Rectal smooth muscle tissue (tissue), 1 donor: ENCODE data around the gene CILP2.

Experiments used
- H3K27ac ChIP-seq: one replicate; pipeline ENCODE4 v1.7.0; 2013; ENCODE audit warnings: low read depth, low read length, inconsistent platforms
- H3K27me3 ChIP-seq: one replicate; pipeline ENCODE4 v1.7.0; 2013; ENCODE audit warnings: low read length; ENCODE audit not compliant: control insufficient read depth, insufficient read depth
- H3K36me3 ChIP-seq: one replicate; pipeline ENCODE4 v1.7.0; 2013; ENCODE audit warnings: low read length; ENCODE audit not compliant: control insufficient read depth, insufficient read depth
- H3K4me1 ChIP-seq: one replicate; pipeline ENCODE4 v1.7.0; 2013; ENCODE audit warnings: low read length; ENCODE audit not compliant: control insufficient read depth, insufficient read depth
- H3K4me3 ChIP-seq: one replicate; pipeline ENCODE4 v1.7.0; 2013; ENCODE audit warnings: low read length
- H3K9ac ChIP-seq: one replicate; pipeline ENCODE4 v1.7.0; 2013; ENCODE audit warnings: low read length

Gene CILP2

DNA sequence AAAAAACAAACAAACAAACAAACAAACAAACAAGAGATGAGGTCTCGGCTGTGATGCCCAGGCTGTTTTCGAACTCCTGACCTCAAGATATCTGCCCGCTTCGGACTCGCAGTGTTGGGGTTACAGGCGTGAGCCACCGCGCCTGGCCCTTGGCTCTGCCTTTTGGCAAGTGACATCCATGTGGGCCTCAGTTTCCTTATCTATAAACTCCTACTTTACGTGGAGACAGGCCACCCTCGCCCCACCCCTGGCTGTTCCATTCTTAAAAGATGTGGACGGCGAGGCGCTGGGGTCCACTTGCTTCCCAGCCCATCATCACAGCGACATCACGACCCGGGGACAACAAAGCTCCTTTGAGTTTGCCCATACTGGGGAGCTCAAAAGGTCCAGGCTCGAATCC is 24.4 kb upstream of the CILP2 start:
- Histone ChIP-seq H3K4me1 (peaks cover 5% of the 10 kb centered on the region), H3K27ac (peak overlapping the region; percentile 57), H3K4me3 (peak overlapping the region; percentile 29), H3K27me3 (no peaks in the 10 kb centered on the region), H3K36me3 (no peaks in the 10 kb centered on the region), H3K9ac (no peak overlapping the region)

DNA sequence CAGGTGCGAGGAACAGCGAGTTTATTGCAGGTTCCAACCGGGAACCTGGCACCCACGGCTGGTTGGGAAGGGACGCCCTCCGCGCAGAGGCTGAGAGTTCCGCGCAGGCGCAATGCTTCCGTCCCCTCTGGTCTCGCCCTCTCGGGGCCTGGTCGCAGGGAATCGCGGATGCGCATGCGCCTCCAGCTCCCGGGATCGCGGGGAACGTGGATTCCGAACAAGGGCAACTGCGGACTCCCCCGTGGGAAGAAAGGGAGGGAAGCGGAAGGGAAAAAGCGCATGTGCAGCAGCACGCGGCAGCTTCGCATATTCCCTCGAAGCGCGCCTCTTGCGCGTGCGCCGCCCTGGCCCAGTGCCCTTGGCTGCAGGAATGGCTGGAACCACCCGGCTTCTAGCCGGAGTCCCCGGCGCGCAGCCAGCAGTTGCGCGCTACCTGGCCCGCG is 23.8 kb upstream of the CILP2 start:
- Histone ChIP-seq H3K9ac (no peak overlapping the region), H3K27ac (peak overlapping the region; percentile 57), H3K4me1 (peaks cover 5% of the 10 kb centered on the region), H3K27me3 (no peaks in the 10 kb centered on the region), H3K4me3 (peak overlapping the region; percentile 29), H3K36me3 (no peaks in the 10 kb centered on the region)

DNA sequence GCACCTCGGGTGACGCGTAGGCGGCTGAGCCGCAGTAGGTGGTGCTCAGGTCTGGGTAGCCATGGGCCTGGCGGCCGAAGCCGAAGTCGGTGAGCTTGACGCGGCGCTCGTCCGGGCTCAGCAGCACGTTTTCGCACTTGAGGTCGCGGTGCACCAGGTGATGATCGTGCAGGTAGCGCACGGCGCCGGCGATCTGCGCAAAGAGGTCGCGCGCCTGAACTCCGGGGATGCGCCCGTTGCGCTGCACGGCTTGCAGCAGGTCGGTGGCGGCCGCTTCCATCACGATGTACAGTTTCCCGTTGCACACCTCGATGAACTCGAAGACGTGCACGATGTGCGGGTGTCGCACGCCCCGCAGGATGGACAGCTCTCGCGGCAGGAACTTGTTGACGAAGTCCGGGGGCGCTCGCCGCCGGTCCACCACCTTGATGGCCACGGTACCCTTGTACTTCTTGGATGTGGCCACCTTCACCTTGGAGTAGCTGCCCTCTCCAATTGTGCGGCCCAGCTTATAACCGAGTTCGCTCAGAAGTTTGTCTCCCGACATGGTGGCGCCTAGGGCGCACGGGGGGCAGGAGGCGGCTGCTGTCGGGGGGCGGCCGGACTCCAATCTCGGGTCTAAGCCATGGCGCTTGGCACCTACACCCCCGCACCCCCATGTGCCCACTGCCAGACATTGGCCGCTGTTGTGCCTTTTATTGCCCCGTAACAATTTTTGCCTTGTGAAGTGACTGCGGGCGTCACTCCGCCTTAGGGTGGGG is 23.0 kb upstream of the CILP2 start, which contains the start of gene TSSK6:
Gene TSSK6 (minus strand): TSS at position 668 of the 761 bp plus-strand sequence. CDS start 121 bp downstream, at position 547.
- H3K9ac ChIP-seq, result peak within 1 kb of the TSS; percentile 84
- peak within 1 kb of the TSS; percentile 86 for H3K4me3 ChIP-seq
- H3K36me3 ChIP-seq, result peaks cover 3% of the 10 kb centered on the region
- H3K27ac ChIP-seq, result peak within 1 kb of the TSS; percentile 91
- no peaks in the 10 kb centered on the region for H3K27me3 ChIP-seq
- H3K4me1 ChIP-seq, result peaks cover 5% of the 10 kb centered on the region

DNA sequence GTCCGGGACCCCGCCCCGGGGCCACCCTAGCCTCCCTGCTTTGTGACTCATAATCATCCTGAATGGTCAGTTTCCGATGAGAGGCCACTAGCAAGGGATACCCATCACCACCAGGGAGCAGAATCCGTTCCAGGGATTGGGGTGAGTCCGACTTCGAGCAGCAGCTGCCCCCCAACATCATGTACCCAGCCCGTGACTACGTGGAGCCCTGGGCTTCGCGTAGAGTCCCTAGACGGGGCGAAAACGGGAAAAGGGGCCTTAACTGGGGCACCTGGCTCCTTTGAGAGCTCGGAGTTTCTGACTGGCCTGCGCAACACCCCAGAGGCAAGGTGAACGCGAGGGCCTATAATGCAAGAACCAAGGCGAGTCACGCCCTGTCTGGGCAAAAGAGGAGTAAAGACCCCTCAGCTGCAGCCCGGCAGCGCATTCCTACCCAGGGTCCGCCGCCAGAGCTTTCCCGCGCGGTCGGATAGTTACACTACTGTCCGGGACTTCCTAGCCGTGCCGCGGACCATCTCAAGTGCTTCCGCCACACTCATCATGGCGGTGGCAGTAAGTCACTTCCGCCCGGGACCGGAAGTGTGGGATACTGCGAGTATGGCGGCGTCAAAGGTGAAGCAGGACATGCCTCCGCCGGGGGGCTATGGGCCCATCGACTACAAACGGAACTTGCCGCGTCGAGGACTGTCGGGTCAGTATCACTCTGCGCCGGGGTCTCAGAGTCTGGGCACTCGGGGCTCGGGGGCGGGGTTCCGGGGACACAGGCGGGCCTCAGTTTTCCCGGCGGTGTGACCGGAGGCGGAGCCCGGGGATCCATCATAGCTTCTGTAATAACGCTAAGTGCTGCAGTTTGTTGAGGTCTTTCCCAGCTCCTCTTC is 22.2 kb upstream of the CILP2 start, which contains the start of gene NDUFA13:
Gene NDUFA13 (plus strand): TSS at position 584 of the 878 bp plus-strand sequence. CDS start 14 bp downstream, at position 598.
- Histone ChIP-seq H3K4me3 (peak within 1 kb of the TSS; percentile 86), H3K4me1 (peaks cover 5% of the 10 kb centered on the region), H3K9ac (peak within 1 kb of the TSS; percentile 84), H3K27ac (peak within 1 kb of the TSS; percentile 91), H3K36me3 (peaks cover 3% of the 10 kb centered on the region), H3K27me3 (no peaks in the 10 kb centered on the region)

DNA sequence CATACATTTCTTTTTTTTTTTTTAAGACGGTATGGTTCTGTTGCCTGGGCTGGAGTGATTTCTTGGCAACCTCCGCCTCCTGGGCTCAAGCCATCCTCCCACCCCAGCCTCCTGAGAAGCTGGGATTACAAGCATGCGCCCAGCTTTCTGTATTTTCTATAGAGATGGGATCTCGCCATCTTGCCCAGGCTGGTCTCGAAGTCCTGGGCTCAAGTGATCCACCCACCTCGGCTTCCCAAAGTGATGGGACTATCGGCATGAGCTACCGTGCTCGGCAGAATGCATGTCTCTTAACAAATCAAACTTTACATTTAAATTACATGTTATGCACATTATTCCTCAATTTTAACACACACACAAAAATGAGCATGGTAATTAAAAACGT is 20.8 kb upstream of the CILP2 start:
- H3K27ac ChIP-seq, result no peak overlapping the region
- H3K36me3 ChIP-seq, result peaks cover 3% of the 10 kb centered on the region
- H3K4me1 ChIP-seq, result peaks cover 5% of the 10 kb centered on the region
- no peak overlapping the region for H3K4me3 ChIP-seq
- H3K27me3 ChIP-seq, result no peaks in the 10 kb centered on the region
- no peak overlapping the region for H3K9ac ChIP-seq

DNA sequence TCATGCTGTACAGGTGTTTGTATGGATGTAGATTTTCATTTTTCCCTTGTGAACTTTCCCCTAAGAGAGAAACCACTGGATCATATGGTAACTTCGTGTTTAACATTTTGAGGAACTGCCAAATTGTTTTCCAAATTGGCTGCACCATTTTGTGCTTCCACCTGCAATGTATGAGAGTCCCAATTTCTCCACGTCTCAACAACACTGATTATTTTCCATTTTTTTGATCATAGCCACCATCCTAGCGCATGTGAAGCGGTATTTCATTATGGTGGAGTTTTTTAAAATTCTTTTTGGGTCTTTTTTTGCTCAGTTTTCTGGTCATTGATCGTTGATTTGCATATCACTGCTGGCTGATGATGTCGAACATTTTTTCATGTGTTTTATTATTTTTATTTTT is 17.1 kb upstream of the CILP2 start:
- Histone ChIP-seq H3K9ac (no peak overlapping the region), H3K36me3 (peaks cover 3% of the 10 kb centered on the region), H3K27me3 (no peaks in the 10 kb centered on the region), H3K27ac (no peak overlapping the region), H3K4me1 (no peaks in the 10 kb centered on the region), H3K4me3 (no peak overlapping the region)

DNA sequence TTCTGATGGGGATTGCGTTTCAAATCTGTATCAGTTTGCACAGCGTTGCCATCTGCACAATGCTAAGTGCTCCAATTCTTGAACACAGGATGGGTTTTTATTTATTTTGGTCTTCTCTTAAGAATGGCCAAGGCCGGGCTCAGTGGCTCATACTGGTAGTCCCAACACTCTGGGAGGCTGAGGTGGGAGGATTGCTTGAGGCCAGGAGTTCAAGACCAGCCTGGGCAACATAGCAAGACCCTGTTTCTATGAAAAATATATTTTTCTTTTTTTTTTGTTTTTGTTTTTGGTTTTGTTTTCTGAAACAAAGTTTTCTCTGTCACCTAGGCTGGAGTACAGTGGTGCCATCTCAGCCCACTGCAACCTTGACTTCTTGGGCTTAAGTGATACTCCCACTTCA is 14.9 kb upstream of the CILP2 start:
- H3K27ac ChIP-seq, result no peak overlapping the region
- no peak overlapping the region for H3K4me3 ChIP-seq
- no peak overlapping the region for H3K9ac ChIP-seq
- H3K36me3 ChIP-seq, result peaks cover 3% of the 10 kb centered on the region
- no peaks in the 10 kb centered on the region for H3K27me3 ChIP-seq
- no peaks in the 10 kb centered on the region for H3K4me1 ChIP-seq

DNA sequence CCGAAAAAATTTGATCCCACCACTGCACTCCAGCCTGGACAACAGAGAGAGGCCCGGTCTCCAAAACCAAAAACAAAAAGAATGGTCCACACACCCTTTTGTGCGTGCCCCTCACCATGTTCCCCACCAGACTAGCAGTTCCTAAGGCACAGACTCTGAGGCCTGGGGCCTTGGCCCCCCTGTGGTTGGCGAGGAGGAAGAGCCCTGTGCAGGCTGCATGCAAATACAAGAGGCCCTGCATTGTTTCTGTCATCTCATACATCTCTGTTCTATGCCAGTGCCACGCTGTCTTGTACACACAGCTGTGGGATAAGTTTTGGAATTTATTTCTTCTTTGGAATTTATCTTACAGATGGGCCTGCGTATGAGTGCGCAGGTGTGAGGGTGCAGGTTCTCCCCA is 14.0 kb upstream of the CILP2 start:
- H3K27ac ChIP-seq, result no peak overlapping the region

DNA sequence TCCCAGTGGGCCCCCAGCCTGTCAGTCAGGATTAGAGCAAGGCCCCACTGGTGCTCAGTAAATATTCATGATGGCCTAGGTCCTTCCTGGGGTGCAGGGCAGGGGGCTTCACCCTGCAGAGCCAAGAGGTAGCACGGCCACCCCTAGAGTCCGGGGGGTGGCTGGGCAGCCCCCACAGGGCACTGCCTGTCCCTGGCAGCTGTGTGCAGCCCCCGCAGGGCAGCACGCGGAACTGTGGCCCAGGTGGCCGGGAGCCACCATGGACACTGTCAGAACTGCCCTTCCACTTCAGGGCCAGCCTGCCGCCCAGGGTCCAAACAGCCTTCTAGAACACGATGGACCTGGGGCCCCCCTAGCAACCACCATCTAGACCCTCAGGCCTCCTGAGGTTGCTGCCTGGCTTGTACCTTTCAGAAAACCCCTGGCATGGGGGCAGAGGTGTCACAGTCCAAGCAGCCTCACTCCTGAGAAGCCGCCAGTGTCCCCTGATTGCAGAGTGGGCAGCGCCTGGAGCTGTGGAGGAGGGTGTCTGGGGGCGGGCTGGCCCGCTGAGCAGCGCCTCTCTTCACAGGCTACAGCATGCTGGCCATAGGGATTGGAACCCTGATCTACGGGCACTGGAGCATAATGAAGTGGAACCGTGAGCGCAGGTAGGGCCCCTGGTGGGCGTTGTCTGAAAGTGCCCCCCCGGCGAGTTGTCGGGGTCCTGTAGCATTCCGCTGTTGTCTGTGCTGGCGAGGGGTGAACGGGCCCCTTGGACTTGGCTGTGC is 12.3 kb upstream of the CILP2 start:
- Histone ChIP-seq H3K27ac (no peak overlapping the region), H3K27me3 (no peaks in the 10 kb centered on the region), H3K9ac (no peak overlapping the region), H3K4me1 (no peaks in the 10 kb centered on the region), H3K4me3 (no peak overlapping the region), H3K36me3 (no peaks in the 10 kb centered on the region)

More for the DNA sequence above, 14.0 kb upstream of the CILP2 start:
- Histone ChIP-seq H3K36me3 (peaks cover 3% of the 10 kb centered on the region), H3K27me3 (no peaks in the 10 kb centered on the region), H3K9ac (no peak overlapping the region), H3K4me3 (no peak overlapping the region), H3K4me1 (no peaks in the 10 kb centered on the region)

DNA sequence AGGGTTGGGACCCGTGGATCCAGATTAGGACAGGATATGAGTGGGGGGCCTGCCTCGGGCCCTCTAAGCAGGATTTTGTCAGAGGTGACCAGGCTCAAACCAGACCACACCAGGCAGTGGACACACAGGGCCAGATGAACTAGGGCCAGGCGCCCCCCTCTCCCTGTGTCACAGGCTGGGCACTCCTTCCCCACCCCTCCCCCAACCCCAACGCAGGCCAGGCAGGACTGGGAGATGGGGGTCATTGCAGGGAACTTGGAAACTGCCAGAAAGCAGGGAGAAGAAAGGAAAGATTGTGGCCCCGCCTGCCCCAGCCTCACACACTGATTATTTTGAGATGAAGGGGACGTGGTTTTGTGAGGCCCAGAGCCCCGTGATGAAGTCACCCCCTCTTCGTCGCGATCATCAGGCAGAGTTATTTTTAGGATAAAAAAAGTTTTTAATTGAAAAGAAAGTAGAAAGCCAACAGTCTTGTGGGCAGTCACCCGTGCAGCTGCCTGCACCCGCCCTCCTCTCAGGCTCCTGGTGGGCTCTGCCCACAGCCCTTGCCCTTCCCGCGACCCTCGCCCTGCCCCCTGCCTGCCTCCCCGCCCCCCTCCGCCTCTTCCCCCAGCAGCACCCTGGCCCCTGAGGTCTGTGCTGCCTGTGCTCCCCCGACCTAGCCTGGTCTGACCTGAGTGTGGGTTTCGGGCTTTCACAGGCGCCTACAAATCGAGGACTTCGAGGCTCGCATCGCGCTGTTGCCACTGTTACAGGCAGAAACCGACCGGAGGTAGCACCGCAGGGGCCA is 11.3 kb upstream of the CILP2 start:
- no peaks in the 10 kb centered on the region for H3K4me1 ChIP-seq
- no peaks in the 10 kb centered on the region for H3K36me3 ChIP-seq

DNA sequence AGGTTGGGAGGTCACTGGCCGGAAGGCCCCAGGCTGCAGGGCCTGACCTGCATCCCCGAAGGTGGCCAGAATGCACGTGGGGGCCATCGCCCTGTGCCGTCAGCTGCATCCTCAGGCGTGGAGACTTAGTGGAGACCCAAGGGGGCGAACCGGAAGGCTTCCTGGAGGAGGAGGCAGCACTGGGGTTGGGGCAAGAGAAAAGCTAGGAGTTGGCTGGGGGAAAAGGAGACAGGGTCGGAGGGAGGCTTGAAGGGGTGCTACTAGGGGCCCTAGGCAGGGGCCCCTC is 10.8 kb upstream of the CILP2 start:
- no peaks in the 10 kb centered on the region for H3K27me3 ChIP-seq
- H3K27ac ChIP-seq, result no peak overlapping the region
- H3K4me1 ChIP-seq, result no peaks in the 10 kb centered on the region
- no peak overlapping the region for H3K9ac ChIP-seq
- no peaks in the 10 kb centered on the region for H3K36me3 ChIP-seq
- H3K4me3 ChIP-seq, result no peak overlapping the region

More for the DNA sequence above, 11.3 kb upstream of the CILP2 start:
- Histone ChIP-seq H3K9ac (no peak overlapping the region), H3K27me3 (no peaks in the 10 kb centered on the region), H3K4me3 (no peak overlapping the region), H3K27ac (no peak overlapping the region)
